LNCAP (cell line): ENCODE results near the gene POMT2.

Experiments
- TF ChIP-seq, protein P1 (sequence below): fragments of 450-650 bp; IDR thresholded peaks from 2 replicates; pipeline ENCODE4 v1.5.1; 2017; ENCODE audit warnings: mild to moderate bottlenecking

The POMT2 gene

DNA sequence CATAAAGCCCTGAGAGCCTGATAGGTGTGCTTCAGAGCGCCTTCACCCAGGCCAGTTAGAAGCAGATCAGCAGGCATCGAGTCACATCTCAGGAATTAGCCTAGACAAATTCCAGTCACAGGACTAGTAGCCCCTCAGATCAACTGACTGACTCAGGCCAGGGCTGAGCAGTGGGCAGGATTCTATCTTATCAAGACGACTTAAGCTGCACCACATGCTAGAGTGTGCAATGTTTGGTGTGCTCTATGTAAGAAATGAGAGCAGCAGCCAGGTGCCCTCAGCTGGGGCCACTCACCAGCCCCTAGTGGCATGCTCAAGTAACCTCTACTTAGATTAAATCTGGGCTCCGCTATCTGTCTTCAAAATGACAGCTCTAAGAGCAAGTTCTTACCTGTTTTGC is 30.0 kb downstream of the POMT2 start:
- TF ChIP-seq, protein P1, sequence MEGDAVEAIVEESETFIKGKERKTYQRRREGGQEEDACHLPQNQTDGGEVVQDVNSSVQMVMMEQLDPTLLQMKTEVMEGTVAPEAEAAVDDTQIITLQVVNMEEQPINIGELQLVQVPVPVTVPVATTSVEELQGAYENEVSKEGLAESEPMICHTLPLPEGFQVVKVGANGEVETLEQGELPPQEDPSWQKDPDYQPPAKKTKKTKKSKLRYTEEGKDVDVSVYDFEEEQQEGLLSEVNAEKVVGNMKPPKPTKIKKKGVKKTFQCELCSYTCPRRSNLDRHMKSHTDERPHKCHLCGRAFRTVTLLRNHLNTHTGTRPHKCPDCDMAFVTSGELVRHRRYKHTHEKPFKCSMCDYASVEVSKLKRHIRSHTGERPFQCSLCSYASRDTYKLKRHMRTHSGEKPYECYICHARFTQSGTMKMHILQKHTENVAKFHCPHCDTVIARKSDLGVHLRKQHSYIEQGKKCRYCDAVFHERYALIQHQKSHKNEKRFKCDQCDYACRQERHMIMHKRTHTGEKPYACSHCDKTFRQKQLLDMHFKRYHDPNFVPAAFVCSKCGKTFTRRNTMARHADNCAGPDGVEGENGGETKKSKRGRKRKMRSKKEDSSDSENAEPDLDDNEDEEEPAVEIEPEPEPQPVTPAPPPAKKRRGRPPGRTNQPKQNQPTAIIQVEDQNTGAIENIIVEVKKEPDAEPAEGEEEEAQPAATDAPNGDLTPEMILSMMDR: no peak

DNA sequence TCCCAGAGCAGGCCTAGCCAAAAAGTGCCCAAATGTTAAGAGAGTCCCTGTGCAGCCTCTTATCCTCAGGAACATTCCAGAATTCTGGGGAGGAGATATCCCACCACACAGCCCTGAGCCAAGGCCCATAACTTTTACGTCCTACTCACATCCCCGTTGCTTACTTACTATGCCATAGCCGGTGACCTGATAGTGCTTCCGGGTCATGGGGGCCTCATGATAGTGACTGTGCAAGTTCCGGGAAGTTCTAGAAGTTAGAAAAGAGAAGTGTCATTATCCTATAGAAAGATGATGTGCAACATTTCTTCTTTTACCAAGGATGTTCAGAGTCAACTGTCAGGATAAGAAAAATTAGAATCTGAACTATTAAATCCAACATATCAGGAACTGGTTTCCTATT is 34.1 kb downstream of the POMT2 start:
- TF ChIP-seq, protein P1: no peak

DNA sequence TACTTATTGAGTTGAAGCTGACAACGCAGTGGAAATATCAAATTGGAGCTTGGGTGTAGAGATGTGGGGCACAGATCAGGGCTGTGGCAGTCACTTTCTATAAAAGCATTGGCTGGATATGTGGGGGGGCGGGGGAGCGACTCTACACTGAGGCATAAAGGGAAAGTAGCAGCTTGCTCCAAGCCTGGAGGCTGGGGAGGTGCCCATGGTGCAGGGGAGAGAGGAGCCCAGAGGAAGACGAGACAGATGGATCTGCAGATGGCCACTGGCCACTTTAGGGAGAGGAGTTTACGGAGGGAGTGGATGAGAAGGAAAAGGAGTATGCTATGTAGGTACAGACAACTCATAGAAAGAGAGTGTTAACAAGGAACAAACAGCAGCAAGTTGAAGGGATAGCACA is 36.2 kb downstream of the POMT2 start:
- TF ChIP-seq, protein P1: no peak

DNA sequence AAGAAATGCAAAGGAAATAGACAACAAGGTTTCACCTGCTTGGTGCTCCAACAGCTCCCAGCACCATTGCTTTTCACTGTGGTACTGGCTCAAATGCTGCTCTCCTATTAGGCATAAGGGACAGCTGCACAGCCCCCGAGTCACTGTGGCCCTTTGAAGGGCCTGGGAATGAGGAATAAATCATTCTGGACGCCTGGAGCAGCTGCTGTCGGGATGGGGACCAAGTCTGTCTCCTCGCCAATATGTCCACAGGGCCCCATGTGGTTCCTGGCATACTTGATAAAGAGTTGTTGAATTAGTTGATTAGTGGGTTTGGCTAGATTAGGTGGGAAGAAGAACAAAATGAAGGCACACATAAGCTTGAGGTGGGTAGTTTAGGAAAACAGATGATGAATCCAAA is 36.6 kb downstream of the POMT2 start:
- TF ChIP-seq, protein P1: no peak

DNA sequence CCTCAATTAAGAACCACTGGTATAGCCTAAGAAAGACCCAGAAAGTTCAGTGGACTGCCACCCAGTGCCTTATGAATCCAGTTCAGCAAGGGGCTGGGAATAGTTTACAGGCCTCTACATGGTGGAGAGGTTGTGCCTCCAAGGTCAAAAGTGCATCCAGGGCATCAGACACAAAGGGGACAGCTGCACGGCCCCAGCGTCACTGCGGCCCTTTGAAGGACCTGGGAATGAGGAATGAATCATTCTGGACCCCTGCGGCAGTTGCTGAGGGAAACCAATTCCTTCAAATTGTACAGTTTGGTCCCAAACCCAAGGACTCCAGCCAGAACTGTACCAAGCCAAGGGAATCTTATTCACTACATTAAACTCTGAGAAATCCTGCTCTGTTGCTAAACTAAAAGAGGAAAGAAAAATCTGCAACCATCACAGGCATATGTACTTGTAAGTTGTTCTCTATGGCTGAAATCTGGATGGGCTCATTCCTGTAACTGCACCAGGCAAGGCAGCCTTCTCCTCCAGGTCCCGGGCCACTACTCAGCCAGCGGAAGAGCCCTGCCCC is 38.8 kb downstream of the POMT2 start:
- TF ChIP-seq, protein P1: no peak

DNA sequence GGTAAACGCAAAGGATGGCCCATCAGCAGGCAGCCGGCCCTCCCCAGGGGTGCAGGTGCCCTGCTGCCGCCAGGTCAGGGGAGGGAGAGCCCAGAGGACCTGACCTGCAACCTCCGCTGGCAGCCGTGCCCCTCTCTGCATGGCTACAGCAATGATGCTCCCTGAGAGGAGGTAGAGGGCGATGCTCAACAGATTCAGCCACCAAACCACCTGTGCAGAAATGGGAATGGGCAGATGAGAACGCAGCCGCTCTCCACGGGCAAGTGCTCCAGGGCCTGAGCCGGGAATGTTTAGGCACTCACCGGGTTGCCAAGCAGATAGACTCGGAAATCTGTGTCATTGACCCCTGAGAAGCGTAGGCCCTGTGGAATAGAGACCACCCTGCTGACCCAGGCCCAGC is 41.0 kb downstream of the POMT2 start:
- TF ChIP-seq, protein P1: no peak

DNA sequence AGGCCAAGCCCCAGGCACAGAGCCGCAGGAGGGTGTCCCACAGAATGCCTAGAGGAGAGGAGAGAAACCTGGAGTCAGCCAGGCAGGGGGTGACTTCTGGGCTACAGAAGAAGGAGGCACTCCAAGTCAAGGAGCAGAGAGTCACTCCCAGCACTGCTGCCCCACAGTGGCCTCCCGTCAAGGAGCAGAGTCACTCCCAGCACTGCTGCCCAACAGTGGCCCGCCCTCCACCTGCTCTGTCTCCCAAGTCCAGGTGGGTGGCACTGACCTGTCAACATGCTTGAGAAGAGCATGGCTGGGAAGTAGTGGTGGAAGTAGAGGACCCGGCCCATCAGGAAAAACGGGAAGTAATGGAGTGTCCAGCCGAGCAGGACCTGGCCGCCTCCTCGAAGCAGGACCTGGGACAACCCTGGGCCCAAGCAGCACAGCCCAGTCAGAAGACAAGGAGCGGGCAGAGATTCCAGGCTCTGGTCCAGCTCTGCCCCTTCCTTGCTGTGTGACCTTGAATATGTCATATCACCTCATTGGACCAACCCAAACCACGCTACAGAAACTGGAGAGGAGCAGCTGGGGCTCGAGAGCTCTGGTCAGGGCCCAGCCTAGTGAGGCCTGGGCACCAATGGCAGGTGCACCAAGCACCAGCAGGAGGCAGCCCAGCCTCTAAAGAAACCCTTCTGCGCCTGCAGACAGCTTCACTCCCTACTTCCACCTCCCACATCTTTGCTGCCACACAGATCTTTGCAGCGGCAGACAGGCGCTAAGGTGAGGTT is 42.0 kb downstream of the POMT2 start:
- TF ChIP-seq, protein P1: no peak
